ENCODE results near the gene FRMD3.

GRCh38 chr9:83315649-83316048, 222.6 kb downstream of the FRMD3 start:
- TF ChIP-seq POLR2A (IDR thresholded peaks at IDR 0.05), result no peak
- TF ChIP-seq CTCF (IDR thresholded peaks at IDR 0.05), result no peak

Data from lower leg skin (tissue), 3 donors.